ENCODE results near the gene SPG11. TPM values are rescaled to one million over a fixed set of nuclear protein-coding genes. Genes with fewer than 3 reads are reported as not detected.
A peak's percentile ranks its signal among the peaks of the same experiment; 100 is the strongest.

SPG11 gene
- total and polyA plus RNA-seq, 2 of the 13 experiments (the other 11 are each of a cell fraction or from before 2014, with no cell fraction given) = 31.5 to 40.7 TPM

DNA sequence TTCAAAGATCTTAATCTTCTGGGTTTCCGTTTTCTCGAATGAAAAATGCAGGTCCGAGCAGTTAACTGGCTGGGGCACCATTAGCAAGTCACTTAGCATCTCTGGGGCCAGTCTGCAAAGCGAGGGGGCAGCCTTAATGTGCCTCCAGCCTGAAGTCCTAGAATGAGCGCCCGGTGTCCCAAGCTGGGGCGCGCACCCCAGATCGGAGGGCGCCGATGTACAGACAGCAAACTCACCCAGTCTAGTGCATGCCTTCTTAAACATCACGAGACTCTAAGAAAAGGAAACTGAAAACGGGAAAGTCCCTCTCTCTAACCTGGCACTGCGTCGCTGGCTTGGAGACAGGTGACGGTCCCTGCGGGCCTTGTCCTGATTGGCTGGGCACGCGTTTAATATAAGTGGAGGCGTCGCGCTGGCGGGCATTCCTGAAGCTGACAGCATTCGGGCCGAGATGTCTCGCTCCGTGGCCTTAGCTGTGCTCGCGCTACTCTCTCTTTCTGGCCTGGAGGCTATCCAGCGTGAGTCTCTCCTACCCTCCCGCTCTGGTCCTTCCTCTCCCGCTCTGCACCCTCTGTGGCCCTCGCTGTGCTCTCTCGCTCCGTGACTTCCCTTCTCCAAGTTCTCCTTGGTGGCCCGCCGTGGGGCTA lies 47.8 kb upstream of the SPG11 start, which contains the start of the genes B2M and PATL2 (continued):
- TF ChIP-seq, protein P1, sequence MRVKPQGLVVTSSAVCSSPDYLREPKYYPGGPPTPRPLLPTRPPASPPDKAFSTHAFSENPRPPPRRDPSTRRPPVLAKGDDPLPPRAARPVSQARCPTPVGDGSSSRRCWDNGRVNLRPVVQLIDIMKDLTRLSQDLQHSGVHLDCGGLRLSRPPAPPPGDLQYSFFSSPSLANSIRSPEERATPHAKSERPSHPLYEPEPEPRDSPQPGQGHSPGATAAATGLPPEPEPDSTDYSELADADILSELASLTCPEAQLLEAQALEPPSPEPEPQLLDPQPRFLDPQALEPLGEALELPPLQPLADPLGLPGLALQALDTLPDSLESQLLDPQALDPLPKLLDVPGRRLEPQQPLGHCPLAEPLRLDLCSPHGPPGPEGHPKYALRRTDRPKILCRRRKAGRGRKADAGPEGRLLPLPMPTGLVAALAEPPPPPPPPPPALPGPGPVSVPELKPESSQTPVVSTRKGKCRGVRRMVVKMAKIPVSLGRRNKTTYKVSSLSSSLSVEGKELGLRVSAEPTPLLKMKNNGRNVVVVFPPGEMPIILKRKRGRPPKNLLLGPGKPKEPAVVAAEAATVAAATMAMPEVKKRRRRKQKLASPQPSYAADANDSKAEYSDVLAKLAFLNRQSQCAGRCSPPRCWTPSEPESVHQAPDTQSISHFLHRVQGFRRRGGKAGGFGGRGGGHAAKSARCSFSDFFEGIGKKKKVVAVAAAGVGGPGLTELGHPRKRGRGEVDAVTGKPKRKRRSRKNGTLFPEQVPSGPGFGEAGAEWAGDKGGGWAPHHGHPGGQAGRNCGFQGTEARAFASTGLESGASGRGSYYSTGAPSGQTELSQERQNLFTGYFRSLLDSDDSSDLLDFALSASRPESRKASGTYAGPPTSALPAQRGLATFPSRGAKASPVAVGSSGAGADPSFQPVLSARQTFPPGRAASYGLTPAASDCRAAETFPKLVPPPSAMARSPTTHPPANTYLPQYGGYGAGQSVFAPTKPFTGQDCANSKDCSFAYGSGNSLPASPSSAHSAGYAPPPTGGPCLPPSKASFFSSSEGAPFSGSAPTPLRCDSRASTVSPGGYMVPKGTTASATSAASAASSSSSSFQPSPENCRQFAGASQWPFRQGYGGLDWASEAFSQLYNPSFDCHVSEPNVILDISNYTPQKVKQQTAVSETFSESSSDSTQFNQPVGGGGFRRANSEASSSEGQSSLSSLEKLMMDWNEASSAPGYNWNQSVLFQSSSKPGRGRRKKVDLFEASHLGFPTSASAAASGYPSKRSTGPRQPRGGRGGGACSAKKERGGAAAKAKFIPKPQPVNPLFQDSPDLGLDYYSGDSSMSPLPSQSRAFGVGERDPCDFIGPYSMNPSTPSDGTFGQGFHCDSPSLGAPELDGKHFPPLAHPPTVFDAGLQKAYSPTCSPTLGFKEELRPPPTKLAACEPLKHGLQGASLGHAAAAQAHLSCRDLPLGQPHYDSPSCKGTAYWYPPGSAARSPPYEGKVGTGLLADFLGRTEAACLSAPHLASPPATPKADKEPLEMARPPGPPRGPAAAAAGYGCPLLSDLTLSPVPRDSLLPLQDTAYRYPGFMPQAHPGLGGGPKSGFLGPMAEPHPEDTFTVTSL (CRISPR knock-in tag; IDR thresholded peaks at IDR 0.05; ENCODE audit: borderline replicate concordance) = no peak
- TF ChIP-seq FOXJ3 (CRISPR knock-in tag; IDR thresholded peaks at IDR 0.05; ENCODE audit: borderline replicate concordance) (no peak), ZNF777 (CRISPR knock-in tag; IDR thresholded peaks at IDR 0.05) (peak; percentile 51; the same call in 1 of the 2 replicates), IRF2 (CRISPR knock-in tag; IDR thresholded peaks at IDR 0.05) (peak; percentile 87), YEATS4 (CRISPR knock-in tag; IDR thresholded peaks at IDR 0.05; ENCODE audit: borderline replicate concordance) (peak; percentile 84), CREB1 (IDR thresholded peaks at IDR 0.05) (peak; percentile 96), CREB1 (CRISPR knock-in tag; IDR thresholded peaks at IDR 0.05) (peak; percentile 99), SOX13 (IDR thresholded peaks at IDR 0.05) (0 out of 2 replicates have a peak, but pooled peaks have one; percentile 33), SOX13 (CRISPR knock-in tag; conservative IDR thresholded peaks at IDR 0.05 in 1 of 2, IDR thresholded peaks at IDR 0.05 in 1 of 2) (no peak), ZFP36L2 (CRISPR knock-in tag; IDR thresholded peaks at IDR 0.05) (no peak), ATM (IDR thresholded peaks at IDR 0.05; ENCODE audit: borderline replicate concordance) (no peak), TMF1 (CRISPR knock-in tag; IDR thresholded peaks at IDR 0.05; ENCODE audit: low read depth) (0 out of 2 replicates have a peak, but pooled peaks have one; percentile 6), ZNF75D (CRISPR knock-in tag; IDR thresholded peaks at IDR 0.05; ENCODE audit: borderline replicate concordance) (no peak), HNF4A (CRISPR knock-in tag; IDR thresholded peaks at IDR 0.05) (peak; percentile 20; the same call in 1 of the 2 replicates), ZBTB38 (CRISPR knock-in tag; IDR thresholded peaks at IDR 0.05) (peak; percentile 53; the same call in 1 of the 2 replicates), MXI1 (IDR thresholded peaks at IDR 0.05; ENCODE audit: borderline replicate concordance, low read depth, low read length) (0 out of 3 replicates have a peak, but pooled peaks have one; percentile 65), RXRA (CRISPR knock-in tag; IDR thresholded peaks at IDR 0.05) (peak; percentile 53; the same call in 1 of the 2 replicates), RFXANK (CRISPR knock-in tag; IDR thresholded peaks at IDR 0.05) (peak; percentile 100), E2F2 (CRISPR knock-in tag; IDR thresholded peaks at IDR 0.05; ENCODE audit: borderline replicate concordance) (peak; percentile 34; the same call in 1 of the 2 replicates), TBX2 (CRISPR knock-in tag; IDR thresholded peaks at IDR 0.05; ENCODE audit: borderline replicate concordance) (peak; percentile 76)
- TF ChIP-seq, protein P2, sequence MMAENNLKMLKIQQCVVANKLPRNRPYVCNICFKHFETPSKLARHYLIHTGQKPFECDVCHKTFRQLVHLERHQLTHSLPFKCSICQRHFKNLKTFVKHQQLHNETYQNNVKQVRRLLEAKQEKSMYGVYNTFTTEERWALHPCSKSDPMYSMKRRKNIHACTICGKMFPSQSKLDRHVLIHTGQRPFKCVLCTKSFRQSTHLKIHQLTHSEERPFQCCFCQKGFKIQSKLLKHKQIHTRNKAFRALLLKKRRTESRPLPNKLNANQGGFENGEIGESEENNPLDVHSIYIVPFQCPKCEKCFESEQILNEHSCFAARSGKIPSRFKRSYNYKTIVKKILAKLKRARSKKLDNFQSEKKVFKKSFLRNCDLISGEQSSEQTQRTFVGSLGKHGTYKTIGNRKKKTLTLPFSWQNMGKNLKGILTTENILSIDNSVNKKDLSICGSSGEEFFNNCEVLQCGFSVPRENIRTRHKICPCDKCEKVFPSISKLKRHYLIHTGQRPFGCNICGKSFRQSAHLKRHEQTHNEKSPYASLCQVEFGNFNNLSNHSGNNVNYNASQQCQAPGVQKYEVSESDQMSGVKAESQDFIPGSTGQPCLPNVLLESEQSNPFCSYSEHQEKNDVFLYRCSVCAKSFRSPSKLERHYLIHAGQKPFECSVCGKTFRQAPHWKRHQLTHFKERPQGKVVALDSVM (CRISPR knock-in tag; IDR thresholded peaks at IDR 0.05) = peak; percentile 65; the same call in 1 of the 2 replicates
